GM06990 (cell line): Measurements from ENCODE around the gene CCDC148.

Experiments
- DNase-seq: peaks from one replicate; pipeline ENCODE4 v3.0.0-alpha.2; 2011; ENCODE audit not compliant: insufficient read length; ENCODE audit errors: extremely low read depth
- H3K27me3 ChIP-seq: replicated peaks from 2 replicates; pipeline ENCODE4 v1.6.0; 2011; ENCODE audit warnings: low read length; ENCODE audit not compliant: control insufficient read depth, insufficient read depth
- H3K36me3 ChIP-seq: 2 replicates; pipeline ENCODE4 v1.5.1; 2011; ENCODE audit warnings: low read length; ENCODE audit not compliant: control insufficient read depth, insufficient read depth
- H3K4me3 ChIP-seq: replicated peaks from 2 replicates; pipeline ENCODE4 v1.5.1; 2011; ENCODE audit warnings: low read depth, mild to moderate bottlenecking, control low read depth, low read length
- CTCF ChIP-seq: IDR thresholded peaks from 2 replicates; pipeline ENCODE4 v1.5.1; 2011; ENCODE audit warnings: low read length, control low read depth, mild to moderate bottlenecking, inconsistent platforms; ENCODE audit not compliant: insufficient read depth, poor library complexity, severe bottlenecking

The CCDC148 gene

GRCh38 chr2:158138255-158138654 is 318.3 kb downstream of the CCDC148 start:
- H3K36me3 ChIP-seq = no peaks in the 10 kb centered on the region
- no peak for DNase-seq
- H3K4me3 ChIP-seq = no peak overlapping the region
- no peaks in the 10 kb centered on the region; the same call in none of the 2 replicates for H3K27me3 ChIP-seq
- no peak for TF ChIP-seq CTCF

GRCh38 chr2:158135096-158135495 is 321.5 kb downstream of the CCDC148 start:
- Histone ChIP-seq H3K27me3 (no peaks in the 10 kb centered on the region; the same call in none of the 2 replicates), H3K36me3 (no peaks in the 10 kb centered on the region), H3K4me3 (no peak overlapping the region)
- TF ChIP-seq CTCF = no peak
- no peak for DNase-seq

DNA sequence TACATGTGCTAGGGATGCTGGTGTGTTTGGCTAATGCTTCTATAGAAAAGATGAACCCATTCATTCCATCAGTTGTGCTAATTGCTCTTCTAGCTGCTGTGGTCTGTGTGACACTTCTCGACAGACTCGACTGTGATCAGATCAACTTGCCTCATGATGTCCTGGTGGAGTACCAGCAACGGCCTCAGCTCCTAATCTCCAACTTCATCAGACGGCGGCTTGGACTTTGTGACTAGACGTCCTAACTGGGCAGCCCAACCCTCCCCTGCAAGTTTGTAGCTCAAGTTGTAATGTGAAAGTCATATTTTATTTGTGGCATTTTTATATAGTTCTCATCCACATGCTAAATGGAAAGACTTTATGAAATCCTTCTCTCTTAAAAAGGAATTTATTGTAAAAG is 321.9 kb downstream of the CCDC148 start:
- Histone ChIP-seq H3K36me3 (no peaks in the 10 kb centered on the region), H3K4me3 (no peak overlapping the region), H3K27me3 (no peaks in the 10 kb centered on the region; the same call in none of the 2 replicates)
- no peak for DNase-seq
- no peak for TF ChIP-seq CTCF

GRCh38 chr2:158134055-158134454 is 322.5 kb downstream of the CCDC148 start:
- H3K4me3 ChIP-seq = no peak overlapping the region
- no peak for TF ChIP-seq CTCF
- no peaks in the 10 kb centered on the region for H3K36me3 ChIP-seq
- DNase-seq = no peak
- H3K27me3 ChIP-seq = no peaks in the 10 kb centered on the region; the same call in 1 of the 2 replicates

GRCh38 chr2:158131919-158132566 is 324.5 kb downstream of the CCDC148 start:
- Histone ChIP-seq H3K27me3 (no peaks in the 10 kb centered on the region; the same call in 1 of the 2 replicates), H3K4me3 (no peak overlapping the region), H3K36me3 (no peaks in the 10 kb centered on the region)
- no peak for TF ChIP-seq CTCF
- DNase-seq = no peak
